ENCODE data around the gene DEDD. TPM values are rescaled to one million over a fixed set of nuclear protein-coding genes. Genes with fewer than 3 reads are reported as not detected.

Gene DEDD
- total RNA-seq, 1 donor, result 27.2 TPM

GRCh38 chr1:161153682-161154337 lies 21.3 kb upstream of the DEDD start, which contains the start of gene UFC1:
TSS of gene UFC1 (plus strand) at chr1:161153978. CDS start at chr1:161153998, 20 bp downstream.
- peaks cover 20% of the 10 kb centered on the region for H3K4me1 ChIP-seq (ENCODE audit: insufficient read depth, low read length)
- H3K27me3 ChIP-seq (ENCODE audit: insufficient read depth, low read length), result no peaks in the 10 kb centered on the region
- no peaks in the 10 kb centered on the region for H3K9me3 ChIP-seq (ENCODE audit: low read depth, low read length)
- H3K4me3 ChIP-seq (ENCODE audit: low read length), result peak within 1 kb of the TSS; percentile 77

- peak overlapping the region; percentile 77 for H3K4me3 ChIP-seq (ENCODE audit: low read length)
- H3K9me3 ChIP-seq (ENCODE audit: low read depth, low read length), result no peaks in the 10 kb centered on the region
- H3K27me3 ChIP-seq (ENCODE audit: insufficient read depth, low read length), result no peaks in the 10 kb centered on the region
- peaks cover 16% of the 10 kb centered on the region for H3K4me1 ChIP-seq (ENCODE audit: insufficient read depth, low read length)
Measured at GRCh38 chr1:161153176-161153575, 20.7 kb upstream of the DEDD start.

- no peaks in the 10 kb centered on the region for H3K9me3 ChIP-seq (ENCODE audit: low read depth, low read length)
- no peaks in the 10 kb centered on the region for H3K4me1 ChIP-seq (ENCODE audit: insufficient read depth, low read length)
- H3K27me3 ChIP-seq (ENCODE audit: insufficient read depth, low read length), result no peaks in the 10 kb centered on the region
- H3K4me3 ChIP-seq (ENCODE audit: low read length), result no peak overlapping the region
Measured at GRCh38 chr1:161145832-161146231, 13.4 kb upstream of the DEDD start.

GRCh38 chr1:161140755-161141400 lies 8.4 kb upstream of the DEDD start:
- Histone ChIP-seq H3K4me3 (ENCODE audit: low read length) (no peak overlapping the region), H3K4me1 (ENCODE audit: insufficient read depth, low read length) (peaks cover 36% of the 10 kb centered on the region), H3K9me3 (ENCODE audit: low read depth, low read length) (no peaks in the 10 kb centered on the region), H3K27me3 (ENCODE audit: insufficient read depth, low read length) (no peaks in the 10 kb centered on the region)

- Histone ChIP-seq H3K27me3 (ENCODE audit: insufficient read depth, low read length) (no peaks in the 10 kb centered on the region), H3K9me3 (ENCODE audit: low read depth, low read length) (no peaks in the 10 kb centered on the region), H3K4me3 (ENCODE audit: low read length) (no peak overlapping the region), H3K4me1 (ENCODE audit: insufficient read depth, low read length) (peaks cover 41% of the 10 kb centered on the region)
Measured at GRCh38 chr1:161139766-161140165, 7.3 kb upstream of the DEDD start.

- Histone ChIP-seq H3K27me3 (ENCODE audit: insufficient read depth, low read length) (no peaks in the 10 kb centered on the region), H3K4me1 (ENCODE audit: insufficient read depth, low read length) (peaks cover 55% of the 10 kb centered on the region), H3K4me3 (ENCODE audit: low read length) (no peak overlapping the region), H3K9me3 (ENCODE audit: low read depth, low read length) (no peaks in the 10 kb centered on the region)
Measured at GRCh38 chr1:161138431-161138830, 6.0 kb upstream of the DEDD start.

GRCh38 chr1:161137881-161138280 lies 5.4 kb upstream of the DEDD start:
- H3K27me3 ChIP-seq (ENCODE audit: insufficient read depth, low read length), result no peaks in the 10 kb centered on the region
- no peak overlapping the region for H3K4me3 ChIP-seq (ENCODE audit: low read length)
- H3K9me3 ChIP-seq (ENCODE audit: low read depth, low read length), result no peaks in the 10 kb centered on the region
- H3K4me1 ChIP-seq (ENCODE audit: insufficient read depth, low read length), result peaks cover 58% of the 10 kb centered on the region

GRCh38 chr1:161133220-161133740 lies 813 bp upstream of the DEDD start:
- peak overlapping the region; percentile 97 for H3K4me3 ChIP-seq (ENCODE audit: low read length)
- H3K27me3 ChIP-seq (ENCODE audit: insufficient read depth, low read length), result no peaks in the 10 kb centered on the region
- H3K9me3 ChIP-seq (ENCODE audit: low read depth, low read length), result no peaks in the 10 kb centered on the region
- H3K4me1 ChIP-seq (ENCODE audit: insufficient read depth, low read length), result peaks cover 80% of the 10 kb centered on the region

GRCh38 chr1:161131523-161132409 lies 701 bp downstream of the DEDD start:
- Histone ChIP-seq H3K27me3 (ENCODE audit: insufficient read depth, low read length) (no peaks in the 10 kb centered on the region), H3K4me3 (ENCODE audit: low read length) (peak overlapping the region; percentile 97), H3K9me3 (ENCODE audit: low read depth, low read length) (no peaks in the 10 kb centered on the region), H3K4me1 (ENCODE audit: insufficient read depth, low read length) (peaks cover 81% of the 10 kb centered on the region)

- peaks cover 71% of the 10 kb centered on the region for H3K4me1 ChIP-seq (ENCODE audit: insufficient read depth, low read length)
- H3K4me3 ChIP-seq (ENCODE audit: low read length), result no peak overlapping the region
Measured at GRCh38 chr1:161130266-161130665, 2.2 kb downstream of the DEDD start.

GRCh38 chr1:161128591-161129420 lies 3.7 kb downstream of the DEDD start:
- Histone ChIP-seq H3K4me1 (ENCODE audit: insufficient read depth, low read length) (peaks cover 59% of the 10 kb centered on the region), H3K4me3 (ENCODE audit: low read length) (no peak overlapping the region), H3K9me3 (ENCODE audit: low read depth, low read length) (no peaks in the 10 kb centered on the region), H3K27me3 (ENCODE audit: insufficient read depth, low read length) (no peaks in the 10 kb centered on the region)

More at GRCh38 chr1:161130266-161130665, 2.2 kb downstream of the DEDD start:
- Histone ChIP-seq H3K9me3 (ENCODE audit: low read depth, low read length) (no peaks in the 10 kb centered on the region), H3K27me3 (ENCODE audit: insufficient read depth, low read length) (no peaks in the 10 kb centered on the region)

- no peaks in the 10 kb centered on the region for H3K27me3 ChIP-seq (ENCODE audit: insufficient read depth, low read length)
- no peak overlapping the region for H3K4me3 ChIP-seq (ENCODE audit: low read length)
- H3K4me1 ChIP-seq (ENCODE audit: insufficient read depth, low read length), result peaks cover 56% of the 10 kb centered on the region
- H3K9me3 ChIP-seq (ENCODE audit: low read depth, low read length), result no peaks in the 10 kb centered on the region
Measured at GRCh38 chr1:161127649-161128048, 4.8 kb downstream of the DEDD start.

- H3K4me1 ChIP-seq (ENCODE audit: insufficient read depth, low read length), result peaks cover 62% of the 10 kb centered on the region
- no peaks in the 10 kb centered on the region for H3K9me3 ChIP-seq (ENCODE audit: low read depth, low read length)
- no peaks in the 10 kb centered on the region for H3K27me3 ChIP-seq (ENCODE audit: insufficient read depth, low read length)
- H3K4me3 ChIP-seq (ENCODE audit: low read length), result no peak overlapping the region
Measured at GRCh38 chr1:161122967-161123366, 9.5 kb downstream of the DEDD start.

- Histone ChIP-seq H3K4me3 (ENCODE audit: low read length) (no peak overlapping the region), H3K27me3 (ENCODE audit: insufficient read depth, low read length) (no peaks in the 10 kb centered on the region), H3K4me1 (ENCODE audit: insufficient read depth, low read length) (peaks cover 58% of the 10 kb centered on the region), H3K9me3 (ENCODE audit: low read depth, low read length) (no peaks in the 10 kb centered on the region)
Measured at GRCh38 chr1:161121834-161122233, 10.6 kb downstream of the DEDD start.
